ENCODE results near the gene PRR36.
"Not testable (repeated sequence)": the region's sequence is repeated elsewhere in the genome, so short reads cannot be mapped to it uniquely, and the experiment has no call there.

The PRR36 gene

GRCh38 chr19:7898967-7899366 lies 24.8 kb upstream of the PRR36 start:
- no peak for DNase-seq (ENCODE audit: low spot score)

GRCh38 chr19:7897292-7897691 lies 23.1 kb upstream of the PRR36 start:
- DNase-seq (ENCODE audit: low spot score) = no peak

GRCh38 chr19:7895565-7895964 lies 21.4 kb upstream of the PRR36 start:
- no peak for DNase-seq (ENCODE audit: low spot score)

GRCh38 chr19:7894612-7895309 lies 20.6 kb upstream of the PRR36 start:
- no peak for DNase-seq (ENCODE audit: low spot score)

GRCh38 chr19:7893362-7894101 lies 19.3 kb upstream of the PRR36 start:
- not testable (repeated sequence) for DNase-seq (ENCODE audit: low spot score)

GRCh38 chr19:7888826-7889217 lies 14.6 kb upstream of the PRR36 start:
- DNase-seq (ENCODE audit: low spot score) = no peak

- no peak for DNase-seq (ENCODE audit: low spot score)
Measured at GRCh38 chr19:7888145-7888825, 14.1 kb upstream of the PRR36 start, which contains the start of gene LRRC8E. TSS of gene LRRC8E (plus strand) at chr19:7888510. CDS start at chr19:7895604, 7,094 bp downstream.

GRCh38 chr19:7887408-7888144 lies 13.4 kb upstream of the PRR36 start:
- DNase-seq (ENCODE audit: low spot score) = no peak

- DNase-seq (ENCODE audit: low spot score) = no peak
Measured at GRCh38 chr19:7885818-7886217, 11.6 kb upstream of the PRR36 start.

GRCh38 chr19:7883796-7884570 lies 9.8 kb upstream of the PRR36 start:
- DNase-seq (ENCODE audit: low spot score) = no peak

- no peak for DNase-seq (ENCODE audit: low spot score)
Measured at GRCh38 chr19:7883105-7883504, 8.9 kb upstream of the PRR36 start.

- DNase-seq (ENCODE audit: low spot score) = no peak
Measured at GRCh38 chr19:7881910-7882309, 7.7 kb upstream of the PRR36 start.

GRCh38 chr19:7879836-7880235 lies 5.6 kb upstream of the PRR36 start:
- DNase-seq (ENCODE audit: low spot score) = no peak

GRCh38 chr19:7879111-7879807 lies 5.1 kb upstream of the PRR36 start:
- DNase-seq (ENCODE audit: low spot score) = no peak

- DNase-seq (ENCODE audit: low spot score) = no peak
Measured at GRCh38 chr19:7877249-7877836, 3.2 kb upstream of the PRR36 start.

GRCh38 chr19:7874897-7875273 lies 695 bp upstream of the PRR36 start:
- DNase-seq (ENCODE audit: low spot score) = no peak

- DNase-seq (ENCODE audit: low spot score) = no peak
Measured at GRCh38 chr19:7873304-7874075, 700 bp downstream of the PRR36 start.

- no peak for DNase-seq (ENCODE audit: low spot score)
Measured at GRCh38 chr19:7872306-7873204, 1.6 kb downstream of the PRR36 start.

Measured in NAMALWA (cell line).